Activated CD4-positive, alpha-beta T cell treated with anti-CD3 and anti-CD28 coated beads for 4 hours (primary cell): ENCODE results near the gene ARFGEF2.

ENCODE experiments used
- DNase-seq, 2 donors: peaks; one replicate each; pipeline ENCODE4 v3.0.0-alpha.2; 2020

ARFGEF2 gene

DNA sequence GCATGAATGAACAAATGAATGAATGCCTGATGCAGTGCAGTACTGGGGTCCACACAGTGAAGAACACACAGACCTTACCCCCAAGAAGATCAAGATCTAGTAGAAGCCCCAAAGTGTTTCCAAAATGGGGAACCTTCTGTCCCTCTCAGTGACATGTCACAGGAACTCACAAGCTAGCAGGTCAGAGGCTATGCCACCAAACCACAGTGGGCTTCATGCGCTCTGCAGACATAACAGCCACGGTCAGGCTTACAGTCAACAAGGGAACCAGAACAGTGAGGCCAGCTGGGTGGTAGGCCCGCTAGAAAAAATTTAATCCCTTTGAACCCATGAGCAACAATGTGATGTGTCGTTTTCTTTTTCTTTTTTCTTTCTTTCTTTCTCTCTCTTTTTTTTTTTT, 20.2 kb upstream of the ARFGEF2 start:
- DNase-seq, result no peak

DNA sequence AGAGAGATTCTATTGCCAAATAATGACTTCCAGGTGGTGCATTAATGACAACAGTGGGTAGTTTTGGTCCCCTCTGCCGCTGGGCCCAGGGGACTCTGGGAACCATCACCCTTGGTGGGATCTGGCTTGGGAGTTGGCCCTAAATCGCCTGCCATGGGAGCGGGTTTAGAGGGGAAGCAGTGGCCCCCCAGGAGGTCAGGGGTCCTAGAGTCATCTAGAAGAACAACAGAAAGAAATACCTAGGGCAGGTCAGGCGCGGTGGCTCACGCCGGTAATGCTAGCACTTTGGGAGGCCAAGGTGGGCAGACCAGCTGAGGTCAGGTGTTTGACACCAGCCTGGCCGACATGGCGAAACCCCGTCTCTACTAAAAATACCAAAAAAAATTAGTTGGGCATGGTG, 17.8 kb upstream of the ARFGEF2 start:
- DNase-seq, result no peak

DNA sequence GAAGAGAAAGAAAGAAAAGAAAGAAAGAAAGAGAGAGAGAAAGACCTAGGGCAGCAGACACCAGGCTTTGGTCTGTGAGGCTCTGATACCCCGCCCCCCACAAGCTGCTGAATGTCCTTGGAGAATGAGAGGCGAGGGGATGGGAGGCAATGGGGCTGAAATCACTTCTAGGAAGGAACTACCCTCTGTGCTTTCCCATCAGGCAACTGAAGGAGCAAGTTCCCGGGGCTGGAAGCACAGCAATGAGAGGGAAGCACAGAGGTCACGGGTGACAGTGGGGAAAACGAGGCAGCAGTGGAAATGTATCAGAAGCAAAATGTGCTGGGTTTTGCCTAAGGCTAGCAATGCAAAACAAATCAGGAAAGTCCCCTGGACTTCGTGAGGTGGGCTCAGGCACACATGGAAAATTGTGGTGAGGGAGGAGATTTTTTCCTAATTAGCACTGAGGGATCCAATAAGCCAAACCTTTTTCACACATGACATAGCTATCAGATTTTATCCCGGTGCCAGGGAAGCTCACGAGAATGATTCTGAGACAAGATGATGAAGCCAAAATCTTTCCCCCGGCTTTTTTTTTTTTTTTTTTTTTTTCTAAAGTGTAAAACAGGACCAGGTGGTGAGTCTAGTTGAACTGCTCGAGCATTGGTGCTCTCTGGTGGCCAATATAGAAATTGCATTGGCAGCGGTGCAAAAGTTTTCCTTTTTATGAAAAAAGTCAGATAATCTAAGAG, 16.8 kb upstream of the ARFGEF2 start:
- DNase-seq, result peak; percentile 48 to 72

DNA sequence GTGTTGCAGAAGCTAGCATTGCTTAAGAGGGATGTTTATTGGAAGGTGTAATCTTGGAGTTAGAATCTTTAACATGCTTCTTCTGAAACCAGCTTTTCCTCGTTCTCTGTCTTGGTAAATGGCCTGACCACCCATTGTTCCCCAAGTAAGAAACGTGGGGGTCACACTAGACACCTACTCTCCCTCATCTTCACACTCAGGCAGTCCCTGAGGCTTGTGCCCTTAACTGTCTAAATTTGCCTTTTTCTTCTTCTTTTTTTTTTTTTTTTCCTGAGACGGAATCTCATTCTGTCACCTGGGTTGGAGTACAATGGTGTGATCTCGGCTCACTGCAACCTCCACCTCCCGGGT, 16.2 kb upstream of the ARFGEF2 start:
- DNase-seq, result no peak

DNA sequence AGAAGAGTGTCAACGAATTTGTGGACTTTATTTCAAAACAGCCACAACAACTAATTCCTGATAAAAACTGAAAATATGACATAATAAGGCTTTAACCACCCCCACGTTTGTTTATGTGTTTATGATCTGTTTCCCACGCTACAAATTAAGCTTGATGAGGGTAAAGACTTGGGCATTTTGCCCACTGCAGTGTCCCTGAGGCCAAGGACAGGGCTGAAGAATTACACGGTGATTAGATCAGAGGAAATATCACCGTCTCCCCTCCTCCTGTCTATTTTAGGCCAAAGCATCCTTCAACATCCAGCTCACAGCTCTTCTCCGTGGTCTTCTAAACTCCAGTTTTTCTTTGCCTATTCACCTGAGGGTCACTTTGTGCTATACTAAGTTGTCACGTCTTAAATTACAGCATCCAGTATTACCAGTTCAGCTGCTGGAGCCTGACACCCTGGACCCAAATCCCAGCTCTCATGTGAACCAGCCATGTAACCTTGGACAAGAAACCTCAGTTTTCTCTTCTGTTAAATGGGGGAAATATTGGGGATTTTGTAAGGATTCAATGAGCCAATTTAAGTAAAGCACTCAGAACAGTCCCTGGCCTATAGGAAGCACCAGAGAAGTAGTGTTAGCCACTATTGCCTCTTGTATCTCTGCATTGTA, 15.2 kb upstream of the ARFGEF2 start:
- DNase-seq, result no peak

DNA sequence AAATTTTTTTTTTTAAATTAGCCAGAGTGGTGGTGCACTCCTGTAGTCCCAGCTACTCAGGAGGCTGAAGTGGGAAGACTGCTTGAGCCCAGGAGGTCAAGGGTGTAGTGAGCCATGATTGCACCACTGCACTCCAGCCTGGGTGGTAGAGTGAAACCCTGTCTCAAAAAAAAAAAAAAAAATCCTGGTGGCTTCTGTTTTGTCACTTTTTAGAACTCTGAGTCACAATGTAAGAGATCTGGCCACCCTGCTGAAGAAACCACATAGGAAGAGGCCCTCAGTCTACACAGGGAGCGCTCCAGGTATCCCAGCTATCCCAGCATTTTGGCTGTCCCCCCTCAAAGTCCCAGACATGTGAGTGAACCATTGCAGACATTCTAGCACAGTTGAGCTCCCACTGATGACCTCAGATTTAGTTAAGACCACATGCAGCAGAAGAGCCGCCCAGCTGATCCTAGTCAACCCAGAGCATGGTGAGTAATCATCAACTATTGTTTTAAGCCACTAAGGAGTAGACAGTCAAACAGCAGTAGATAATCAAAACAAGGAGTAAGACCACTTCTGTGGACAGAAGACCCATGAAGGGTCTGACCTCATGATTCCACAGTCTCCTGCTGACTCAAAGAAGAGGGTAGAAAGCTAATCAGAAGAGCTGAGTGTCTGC, 12.7 kb upstream of the ARFGEF2 start:
- no peak for DNase-seq

DNA sequence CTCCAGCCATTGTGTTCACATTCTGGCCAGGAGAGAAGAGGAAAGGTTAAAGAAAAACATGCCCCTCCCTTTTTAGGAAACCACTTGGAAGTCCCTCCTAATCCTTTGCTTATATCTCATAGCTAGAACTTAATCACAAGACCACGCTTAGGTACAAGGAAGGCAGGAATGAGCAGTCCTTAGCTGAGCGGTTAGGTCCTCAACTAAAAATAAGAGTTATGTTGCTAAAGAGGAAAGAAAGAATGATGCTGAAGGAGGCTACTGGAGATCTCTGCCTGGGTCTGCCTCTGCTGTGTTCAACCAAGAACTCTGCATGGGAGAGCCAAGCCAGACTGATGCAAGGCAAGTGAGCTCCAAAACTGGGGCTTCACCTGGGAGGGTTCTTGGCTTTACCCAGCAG, 11.6 kb upstream of the ARFGEF2 start:
- DNase-seq, result no peak

DNA sequence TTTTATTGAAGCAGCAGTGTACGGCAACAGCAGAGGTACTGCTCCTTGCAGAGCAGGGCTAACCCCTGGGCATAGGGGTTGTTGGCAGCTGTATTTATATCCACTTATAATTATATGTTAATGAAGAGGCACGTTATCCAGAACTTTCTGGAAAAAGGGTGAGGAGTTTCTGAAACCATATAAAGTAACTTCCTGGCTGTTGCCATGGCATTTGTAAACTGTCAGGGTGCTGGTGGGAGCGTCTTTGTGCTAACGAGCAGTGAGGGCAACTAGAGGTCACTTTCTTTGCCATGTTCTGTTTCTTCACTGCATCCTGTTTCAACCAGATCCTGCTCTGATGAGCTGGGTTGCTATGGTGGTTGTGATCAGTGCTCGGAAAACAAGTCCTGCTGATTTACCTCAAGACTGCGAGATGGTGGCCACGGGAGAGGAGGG, 11.1 kb upstream of the ARFGEF2 start:
- no peak for DNase-seq

DNA sequence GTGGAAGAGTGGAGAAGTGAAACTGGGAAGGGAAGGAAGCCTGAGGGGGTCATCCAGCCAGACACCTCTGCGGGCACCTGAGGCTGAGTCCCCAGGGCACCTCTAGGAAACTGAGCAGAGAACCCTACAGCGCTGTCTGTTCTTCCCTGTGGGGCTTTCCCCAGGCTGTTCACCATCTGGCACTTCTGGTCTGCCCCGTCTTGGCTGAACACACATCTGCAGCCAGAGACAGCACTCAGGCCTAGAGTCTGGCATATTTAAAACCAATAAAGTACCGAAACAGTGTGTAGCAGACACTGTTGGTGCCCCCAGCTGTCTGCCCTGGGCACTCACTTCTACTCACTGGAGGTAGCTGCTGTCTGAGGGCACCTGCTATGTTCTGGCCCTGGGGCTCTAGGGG, 9.4 kb upstream of the ARFGEF2 start:
- DNase-seq, result no peak

DNA sequence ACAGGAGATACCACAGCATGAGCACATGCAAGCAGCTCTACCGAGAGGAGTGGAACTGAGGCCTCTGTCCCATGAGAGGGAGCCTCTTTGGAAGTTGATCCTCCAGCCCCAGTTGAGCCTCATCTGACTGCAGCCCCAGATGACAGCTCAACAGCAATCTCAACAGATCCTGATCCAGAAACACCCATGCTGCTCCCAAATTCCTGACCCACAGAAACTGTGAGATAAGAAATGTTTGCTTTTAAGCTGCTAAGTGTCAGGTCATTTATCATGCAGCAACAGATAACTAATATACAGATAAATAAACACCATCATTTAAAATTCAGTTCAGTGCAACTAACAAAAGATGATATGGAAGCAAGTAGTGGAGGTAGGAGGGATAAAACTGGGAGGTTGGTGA, 4.8 kb upstream of the ARFGEF2 start:
- no peak for DNase-seq

DNA sequence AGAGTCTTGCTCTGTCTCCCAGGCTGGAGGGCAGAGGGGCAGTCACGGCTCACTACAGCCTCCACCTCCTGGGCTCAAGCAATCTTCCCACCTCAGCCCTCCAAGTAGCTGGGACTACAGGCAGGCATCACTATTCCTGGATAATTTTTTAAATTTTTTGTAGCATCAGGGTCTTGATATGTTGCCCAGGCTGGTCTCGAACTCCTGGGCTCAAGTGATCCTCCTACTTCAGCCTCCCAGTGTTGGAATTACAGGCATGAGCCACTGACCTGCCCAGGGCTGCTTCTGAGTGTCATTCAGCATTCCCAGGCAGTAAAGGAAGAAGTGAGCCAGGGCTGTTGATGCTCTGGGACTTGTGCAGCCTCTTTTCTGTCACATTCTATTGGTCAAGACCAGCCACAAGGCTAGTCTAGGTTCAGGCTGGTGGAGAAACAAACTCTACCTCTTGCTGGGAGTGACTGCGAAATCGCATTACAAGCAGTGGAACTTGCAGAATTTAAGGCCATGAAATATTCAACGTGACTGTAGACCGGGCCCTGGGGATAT, 2.1 kb upstream of the ARFGEF2 start:
- no peak for DNase-seq

DNA sequence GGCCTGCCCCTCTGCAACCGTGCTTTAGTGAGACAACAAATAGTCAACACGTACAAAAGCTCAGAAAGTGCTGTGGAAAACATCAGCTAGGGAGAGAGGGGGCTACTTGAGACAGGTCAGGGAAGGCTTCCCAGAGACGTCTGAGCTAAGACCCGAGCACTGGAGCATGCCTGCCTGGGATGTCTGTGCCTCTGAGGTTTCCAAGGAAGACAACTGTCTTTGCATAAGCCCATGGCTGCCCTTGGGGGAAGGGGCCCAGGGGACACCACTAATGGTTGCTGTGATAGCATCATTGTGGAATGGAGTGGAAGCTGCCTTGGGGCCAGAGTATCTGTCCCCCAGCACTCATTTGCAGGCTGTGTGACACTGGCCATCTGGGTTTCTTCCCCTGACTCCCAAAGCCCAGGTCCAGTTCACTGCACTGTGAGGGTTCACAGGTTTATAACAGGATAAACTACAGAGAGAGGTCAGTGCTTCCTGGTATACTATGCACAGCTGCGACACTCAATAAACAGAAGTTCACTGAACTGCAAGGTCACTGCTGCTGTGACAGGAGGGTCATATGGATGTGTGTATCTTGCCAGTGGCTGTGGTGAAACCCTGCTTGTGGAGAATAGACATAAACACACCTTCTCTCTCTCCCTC, 1.5 kb upstream of the ARFGEF2 start:
- no peak for DNase-seq

DNA sequence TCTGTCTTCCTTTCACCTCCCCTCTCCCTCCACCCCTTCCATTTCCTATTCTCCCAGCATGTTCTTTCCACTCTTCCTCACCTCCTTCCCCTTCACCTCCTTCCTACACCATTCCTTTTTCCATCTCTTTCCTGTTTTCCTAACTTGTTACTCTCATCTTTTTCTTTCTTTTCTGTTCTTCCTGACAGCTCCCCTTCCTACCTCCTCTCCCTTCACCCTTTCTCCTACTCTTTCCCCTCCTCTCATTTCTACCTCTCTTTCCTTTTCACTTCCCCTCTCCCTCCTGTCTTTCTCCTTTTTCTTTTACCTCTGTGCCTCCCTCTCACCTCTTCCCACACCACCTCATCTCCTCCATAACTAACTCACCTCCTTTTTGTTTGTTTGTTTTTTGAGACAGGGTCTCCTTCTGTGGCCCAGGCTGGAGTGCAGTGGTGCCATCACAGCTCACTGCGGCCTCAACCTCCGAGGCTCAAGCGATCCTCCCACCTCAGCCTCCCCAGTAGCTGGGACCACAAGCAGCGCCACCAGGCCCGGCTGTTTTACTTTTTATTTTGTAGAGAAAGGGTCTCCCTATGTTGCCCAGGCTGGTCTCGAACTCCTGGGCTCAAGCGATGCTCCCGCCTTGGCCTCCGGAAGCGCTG, 864 bp upstream of the ARFGEF2 start:
- no peak for DNase-seq

DNA sequence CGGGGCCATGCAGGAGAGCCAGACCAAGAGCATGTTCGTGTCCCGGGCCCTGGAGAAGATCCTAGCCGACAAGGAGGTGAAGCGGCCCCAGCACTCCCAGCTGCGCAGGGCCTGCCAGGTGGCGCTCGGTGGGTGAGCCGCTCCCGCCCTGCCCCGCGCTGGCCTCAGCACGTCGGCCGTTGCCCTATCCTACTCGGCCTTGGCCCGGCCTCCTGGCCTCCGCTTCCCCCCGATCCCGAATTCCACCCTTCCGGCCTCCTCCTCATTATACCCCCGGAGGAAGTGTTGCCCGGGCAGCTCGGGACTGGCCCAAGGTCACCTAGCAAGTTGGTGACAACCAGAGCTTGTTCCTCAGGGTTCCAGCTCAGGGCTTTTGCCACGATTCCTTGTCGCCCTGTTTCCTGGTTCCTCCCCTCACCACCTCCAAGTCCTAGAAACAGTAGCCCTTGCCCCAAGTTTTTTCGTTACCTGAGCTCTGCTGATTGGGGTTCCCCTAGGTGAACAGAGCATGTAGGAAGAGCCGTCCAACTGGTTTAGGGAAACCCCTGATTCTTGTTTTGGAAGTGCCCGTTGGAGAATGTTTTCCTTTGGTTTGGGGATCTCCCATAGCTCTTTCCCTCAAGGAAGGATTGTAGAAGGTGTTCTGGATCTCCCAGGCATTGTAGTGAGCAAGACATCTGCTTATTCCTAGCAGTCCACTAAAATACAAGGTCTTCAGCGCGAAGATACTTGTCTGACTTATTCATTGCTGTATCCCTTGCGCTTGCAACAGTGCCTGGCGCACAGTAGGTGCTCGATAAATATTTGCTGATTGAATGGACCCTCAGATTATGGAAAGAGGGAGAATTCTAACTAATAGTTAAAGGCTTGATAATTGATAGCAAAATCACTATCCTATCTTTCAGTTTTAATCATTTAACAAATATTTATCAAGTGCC, 641 bp downstream of the ARFGEF2 start:
- no peak for DNase-seq

DNA sequence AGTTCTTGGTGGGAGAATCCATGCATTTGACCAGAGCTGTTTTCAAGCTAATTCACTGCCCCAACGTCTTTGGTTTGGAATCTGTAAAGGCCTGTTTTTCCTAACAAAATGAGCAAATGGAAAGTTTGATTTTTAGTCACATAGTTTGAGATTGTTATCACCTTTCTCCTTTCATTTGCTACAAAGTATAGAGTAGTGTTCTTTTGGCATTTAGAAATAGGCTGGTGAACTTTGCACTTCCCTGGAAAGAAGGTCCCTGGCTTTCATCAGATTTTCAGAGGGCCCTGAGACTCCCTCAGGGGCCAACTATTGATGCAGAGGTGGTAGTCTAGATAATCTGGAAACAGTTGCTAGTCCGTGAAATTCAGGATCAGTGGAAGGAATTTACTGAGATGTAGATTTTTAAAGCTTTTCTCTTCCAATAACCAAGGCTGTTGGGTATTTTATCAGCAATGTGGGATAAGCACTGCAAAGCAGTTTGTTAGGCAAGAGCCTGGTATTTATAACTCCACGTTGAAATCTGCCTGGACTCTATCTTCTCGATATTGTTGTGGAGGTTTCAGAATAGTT, 1.7 kb downstream of the ARFGEF2 start:
- DNase-seq, result no peak

DNA sequence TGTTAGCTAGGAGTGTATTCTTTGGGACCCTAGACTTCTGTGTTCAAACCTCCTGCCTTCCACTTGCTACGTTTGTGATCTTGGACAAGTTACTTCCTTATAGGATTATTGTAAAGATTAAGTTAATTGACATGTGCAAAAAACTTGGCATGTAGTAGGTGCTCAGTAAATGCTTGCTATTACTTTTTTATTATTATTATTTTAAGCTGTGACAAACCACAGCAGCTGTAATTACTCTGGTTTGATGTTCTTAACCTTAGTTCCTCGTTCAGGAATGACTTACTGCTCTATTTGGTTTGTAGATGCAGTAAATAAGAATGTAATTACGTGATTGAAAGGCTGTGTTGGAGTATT, 3.2 kb downstream of the ARFGEF2 start:
- DNase-seq, result no peak

DNA sequence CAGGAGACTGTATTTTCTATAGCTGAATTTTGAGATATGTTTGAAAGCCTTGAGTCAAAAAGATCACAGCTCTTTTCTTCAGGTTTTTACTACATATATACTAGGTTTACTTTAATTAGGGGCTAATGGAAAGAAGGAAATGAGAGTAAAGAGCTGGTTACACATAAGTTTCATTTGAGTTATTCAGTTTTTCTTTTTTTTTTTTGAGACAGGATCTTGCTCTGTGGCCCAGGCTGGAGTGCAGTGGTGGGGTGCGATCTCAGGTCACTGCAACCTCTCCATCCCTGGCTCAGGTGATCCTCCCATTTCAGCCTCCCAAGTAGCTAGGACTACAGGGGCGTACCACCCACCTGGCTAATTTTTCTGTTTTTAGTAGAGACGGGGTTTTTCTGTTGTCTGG, 4.8 kb downstream of the ARFGEF2 start:
- no peak for DNase-seq

DNA sequence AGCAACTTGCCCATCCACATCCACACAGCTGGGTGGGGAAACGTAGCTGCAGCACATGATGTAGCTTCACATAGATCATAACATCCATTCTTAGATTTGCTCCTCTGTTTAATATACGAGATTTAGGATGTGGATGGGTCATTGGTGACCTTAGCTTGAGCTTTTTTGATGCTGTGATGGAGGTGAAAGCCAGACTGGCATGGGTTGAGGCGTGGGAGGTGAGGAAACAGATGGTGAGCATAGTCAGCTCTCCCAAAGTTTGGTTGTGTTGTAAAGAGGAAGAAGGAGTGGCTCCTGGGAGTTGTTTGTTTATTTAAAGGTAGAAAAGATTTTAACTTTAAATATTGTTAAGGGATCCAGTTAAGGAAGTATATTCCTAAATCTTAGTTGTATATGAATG, 5.3 kb downstream of the ARFGEF2 start:
- no peak for DNase-seq

DNA sequence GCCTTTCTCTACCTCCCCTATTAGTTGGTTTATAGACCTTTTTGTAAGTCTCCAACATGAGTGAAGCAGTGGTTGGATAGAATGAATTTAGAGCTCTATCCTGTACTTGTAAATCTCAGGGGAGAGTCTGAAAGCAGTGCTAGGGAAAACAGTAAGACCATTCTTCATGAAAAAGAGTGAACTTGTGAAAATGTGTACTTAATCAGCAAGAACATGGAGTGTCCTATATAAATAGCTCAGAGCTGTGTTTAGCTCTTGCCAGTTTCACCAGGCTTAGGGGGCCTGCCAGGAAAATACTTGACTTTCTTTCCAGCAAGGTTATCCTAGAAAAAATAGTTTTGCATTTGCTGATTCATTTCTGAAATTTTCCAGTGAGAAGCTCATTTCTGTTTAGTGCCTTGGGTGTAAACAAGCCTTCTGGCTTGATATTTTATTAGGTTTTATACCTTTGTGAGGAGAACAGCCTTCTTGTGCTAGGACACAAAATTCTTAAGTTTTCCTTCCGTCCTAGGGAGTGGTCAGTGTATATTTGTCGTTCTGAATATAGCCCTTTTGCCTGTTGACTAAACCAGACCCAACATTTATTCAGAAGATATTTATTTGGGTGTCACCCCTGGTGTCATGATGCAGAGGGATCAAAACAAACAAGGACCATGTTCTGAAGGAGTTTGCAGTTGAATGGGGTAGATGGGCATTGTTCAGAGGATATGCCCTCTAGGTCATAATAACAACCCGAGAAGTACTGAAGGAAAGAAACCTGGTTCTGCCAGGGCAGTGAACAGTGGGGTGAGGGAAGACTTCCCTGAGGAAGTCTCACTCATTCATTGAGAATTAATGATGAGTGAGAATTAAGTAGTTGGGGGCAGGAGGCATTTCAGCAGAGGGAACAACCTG, 7.6 kb downstream of the ARFGEF2 start:
- DNase-seq, result no peak

DNA sequence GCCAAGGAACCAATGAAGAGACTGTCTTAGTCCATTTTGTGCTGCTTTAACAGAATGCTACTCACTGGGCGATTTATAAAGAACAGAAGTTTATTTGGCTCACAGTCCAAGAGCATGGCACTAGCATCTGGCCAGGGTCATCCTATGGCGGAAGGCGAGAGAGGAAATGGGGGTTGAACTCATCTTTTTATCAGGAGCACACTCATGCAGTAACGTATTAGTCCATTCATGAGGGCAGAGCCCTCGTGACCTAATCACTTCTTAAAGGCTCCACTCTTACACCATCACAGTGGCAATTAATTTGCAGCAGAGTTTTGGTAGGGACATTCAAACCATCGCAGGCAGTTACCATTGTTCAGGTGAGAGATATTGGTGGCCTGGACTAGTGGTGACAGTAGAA, 8.5 kb downstream of the ARFGEF2 start:
- no peak for DNase-seq

DNA sequence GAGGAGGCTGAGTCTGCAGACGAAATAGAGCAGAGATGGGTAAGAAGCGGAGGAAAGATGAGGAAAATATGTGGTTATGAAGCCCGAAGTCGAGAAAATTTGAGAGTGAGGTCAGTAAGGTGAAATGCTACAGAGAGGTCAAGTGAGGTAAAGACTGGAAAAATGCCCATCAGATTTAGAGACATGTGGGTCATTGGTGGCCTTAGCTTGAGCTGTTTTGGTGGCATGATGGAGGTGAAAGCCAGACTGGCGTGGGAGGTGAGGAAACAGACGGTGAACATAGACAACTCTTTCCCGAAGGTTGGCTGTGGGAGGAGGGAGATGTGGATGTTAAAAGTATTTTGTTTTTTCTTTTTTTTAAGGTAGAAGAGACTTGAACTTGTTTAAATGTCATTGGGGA, 9.4 kb downstream of the ARFGEF2 start:
- no peak for DNase-seq
